ENCODE measurements around the gene TGDS. TPM values are rescaled to one million over a fixed set of nuclear protein-coding genes. Genes with fewer than 3 reads are reported as not detected.

The TGDS gene
- total RNA-seq, 5 donors from 2014 or later (not counting 1 experiment from before 2014, with no cell fraction given): 5.6 to 16.4 (median 12.9) TPM

- H3K4me1 Mint-ChIP-seq: peaks cover 37 to 42% (median 41%) of the 10 kb centered on the region in 3 donors
- 12% methylated on average over 10 of the region's 16 CpGs for WGBS (ENCODE audit: insufficient coverage)
- CTCF ChIA-PET: interaction anchor here (0.5 to 2.5 kb wide), 10 partner anchors 7 to 594 kb away, joined by 3 to 18 read pairs (median 3); no protein-coding TSS in a partner anchor
Observed at GRCh38 chr13:94595001-94595949, 677 bp downstream of the TGDS start.

GRCh38 chr13:94590744-94591143 is 5.2 kb downstream of the TGDS start:
- Histone ChIP-seq H3K9me3 (no peaks in the 10 kb centered on the region), H3K36me3 (ENCODE audit: control insufficient read depth in 2 of 2, extremely low read depth in 1 of 2, insufficient read depth in 1 of 2, low read length in 1 of 2) (peaks cover 0 to 33% of the 10 kb centered on the region in 2 donors), H3K4me1 (ENCODE audit: control insufficient read depth in 1 of 2, extremely low read depth in 1 of 2, insufficient read depth in 2 of 2, low read length in 2 of 2) (peaks cover 18 to 22% of the 10 kb centered on the region in 2 experiments), H3K27ac (ENCODE audit: low read length) (no peak overlapping the region), H3K4me3 (ENCODE audit: control insufficient read depth in 1 of 2, extremely low read depth in 1 of 2, low read length in 1 of 2) (no peak overlapping the region), H3K27me3 (replicated peaks in 1 of 2; ENCODE audit: control insufficient read depth in 2 of 2, extremely low read depth in 1 of 2, insufficient read depth in 2 of 2, low read length in 1 of 2) (no peaks in the 10 kb centered on the region)
- Mint-ChIP-seq H3K4me3 (no peak overlapping the region), H3K27ac (no peak overlapping the region), H3K27me3 (no peaks in the 10 kb centered on the region), H3K9me3 (no peaks in the 10 kb centered on the region), H3K36me3 (peaks cover 38% of the 10 kb centered on the region), H3K4me1 (peaks cover 56 to 68% (median 61%) of the 10 kb centered on the region in 3 donors)
- ChIA-PET POLR2A (no interaction called here), CTCF (no interaction called here)
- DNase-seq (no peak), ATAC-seq (replicated peaks in 1 of 4) (no peak)
- no CpG with 5 or more reads among the region's 3 CpGs for WGBS (ENCODE audit: insufficient coverage)

More at GRCh38 chr13:94595001-94595949, 677 bp downstream of the TGDS start:
- peak overlapping the region; percentile 96 to 99 for H3K4me3 ChIP-seq (ENCODE audit: control insufficient read depth in 1 of 2, extremely low read depth in 1 of 2, low read length in 1 of 2)
- no peaks in the 10 kb centered on the region for H3K27me3 ChIP-seq (replicated peaks in 1 of 2; ENCODE audit: control insufficient read depth in 2 of 2, extremely low read depth in 1 of 2, insufficient read depth in 2 of 2, low read length in 1 of 2)
- Mint-ChIP-seq H3K4me3 (peak overlapping the region; percentile 88 to 95 (median 94)), H3K27ac (peak overlapping the region; percentile 90 to 95), H3K9me3 (no peaks in the 10 kb centered on the region), H3K27me3 (no peaks in the 10 kb centered on the region), H3K36me3 (peaks cover 14% of the 10 kb centered on the region)
- peak overlapping the region; percentile 77 for H3K27ac ChIP-seq (ENCODE audit: low read length)
- ATAC-seq (replicated peaks in 1 of 4) (peak; percentile 38 to 66 (median 60)), DNase-seq (peak in 14 of 35 experiments; percentile 2 to 49 (median 14))
- no peaks in the 10 kb centered on the region for H3K9me3 ChIP-seq
- POLR2A ChIA-PET: interaction anchor here (0.6 to 1.4 kb wide), 3 partner anchors 9 to 46 kb away, joined by 3 to 8 read pairs (median 3); no protein-coding TSS in a partner anchor
- H3K4me1 ChIP-seq (ENCODE audit: control insufficient read depth in 1 of 2, extremely low read depth in 1 of 2, insufficient read depth in 2 of 2, low read length in 2 of 2): peaks cover 22 to 26% of the 10 kb centered on the region in 2 experiments
- peaks cover 0 to 19% of the 10 kb centered on the region in 2 donors for H3K36me3 ChIP-seq (ENCODE audit: control insufficient read depth in 2 of 2, extremely low read depth in 1 of 2, insufficient read depth in 1 of 2, low read length in 1 of 2)

DNA sequence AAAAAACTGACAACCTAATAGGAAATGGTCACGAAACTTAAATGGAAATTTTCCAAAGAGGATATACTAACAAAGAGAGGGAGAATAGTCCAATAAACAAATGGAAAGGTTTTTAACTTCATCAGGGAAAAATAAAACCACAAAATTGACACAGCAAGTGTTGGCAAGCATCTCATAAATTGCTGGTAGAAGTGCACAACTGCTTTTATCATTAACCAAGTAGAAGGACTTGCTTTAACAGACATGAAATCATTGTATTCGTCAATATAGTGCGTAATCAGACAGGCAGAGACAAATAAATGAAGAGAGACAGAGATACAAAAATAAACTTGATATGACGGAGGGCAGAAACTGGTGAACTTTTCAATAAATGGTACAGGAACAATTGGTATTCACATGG is 7.4 kb downstream of the TGDS start:
- ChIA-PET POLR2A (interaction anchor here in 1 of 2 donors (0.7 kb wide), 1 partner anchor 282 kb away, joined by 12 read pairs; no protein-coding TSS in a partner anchor), CTCF (interaction anchor here in 1 of 2 donors (0.7 kb wide), 2 partner anchors 7 to 571 kb away, joined by 4 to 6 read pairs; partner anchors contain the start of gene TGDS)
- Mint-ChIP-seq H3K27me3 (no peaks in the 10 kb centered on the region), H3K4me1 (peaks cover 37 to 57% (median 42%) of the 10 kb centered on the region in 3 donors), H3K9me3 (no peaks in the 10 kb centered on the region), H3K27ac (no peak overlapping the region), H3K4me3 (no peak overlapping the region), H3K36me3 (peaks cover 45% of the 10 kb centered on the region)
- no CpG with 5 or more reads among the region's 4 CpGs for WGBS (ENCODE audit: insufficient coverage)
- ATAC-seq (replicated peaks in 1 of 4) (no peak), DNase-seq (no peak)
- H3K27ac ChIP-seq (ENCODE audit: low read length): no peak overlapping the region
- H3K4me3 ChIP-seq (ENCODE audit: control insufficient read depth in 1 of 2, extremely low read depth in 1 of 2, low read length in 1 of 2): no peak overlapping the region
- H3K36me3 ChIP-seq (ENCODE audit: control insufficient read depth in 2 of 2, extremely low read depth in 1 of 2, insufficient read depth in 1 of 2, low read length in 1 of 2): peaks cover 0 to 43% of the 10 kb centered on the region in 2 donors
- H3K27me3 ChIP-seq (replicated peaks in 1 of 2; ENCODE audit: control insufficient read depth in 2 of 2, extremely low read depth in 1 of 2, insufficient read depth in 2 of 2, low read length in 1 of 2): no peaks in the 10 kb centered on the region
- H3K4me1 ChIP-seq (ENCODE audit: control insufficient read depth in 1 of 2, extremely low read depth in 1 of 2, insufficient read depth in 2 of 2, low read length in 2 of 2): peaks cover 2 to 3% of the 10 kb centered on the region in 2 experiments
- no peaks in the 10 kb centered on the region for H3K9me3 ChIP-seq

- Mint-ChIP-seq H3K36me3 (peaks cover 51% of the 10 kb centered on the region), H3K27me3 (no peaks in the 10 kb centered on the region), H3K4me1 (peaks cover 33 to 51% (median 35%) of the 10 kb centered on the region in 3 donors), H3K4me3 (no peak overlapping the region), H3K9me3 (no peaks in the 10 kb centered on the region), H3K27ac (no peak overlapping the region)
- H3K9me3 ChIP-seq: no peaks in the 10 kb centered on the region
- H3K4me1 ChIP-seq (ENCODE audit: control insufficient read depth in 1 of 2, extremely low read depth in 1 of 2, insufficient read depth in 2 of 2, low read length in 2 of 2): no peaks in the 10 kb centered on the region
- no peak for ATAC-seq (replicated peaks in 1 of 4)
- no peaks in the 10 kb centered on the region for H3K27me3 ChIP-seq (replicated peaks in 1 of 2; ENCODE audit: control insufficient read depth in 2 of 2, extremely low read depth in 1 of 2, insufficient read depth in 2 of 2, low read length in 1 of 2)
- H3K27ac ChIP-seq (ENCODE audit: low read length): no peak overlapping the region
- no peak overlapping the region for H3K4me3 ChIP-seq (ENCODE audit: control insufficient read depth in 1 of 2, extremely low read depth in 1 of 2, low read length in 1 of 2)
- CTCF ChIA-PET: interaction anchor here (0.6 kb wide), 2 partner anchors 31 to 70 kb away, joined by 3 to 4 read pairs; no protein-coding TSS in a partner anchor
- no peak for DNase-seq
- POLR2A ChIA-PET: interaction anchor here in 1 of 2 donors (0.6 kb wide), 1 partner anchor 9 kb away, joined by 3 read pairs; no protein-coding TSS in a partner anchor
- peaks cover 0 to 50% of the 10 kb centered on the region in 2 donors for H3K36me3 ChIP-seq (ENCODE audit: control insufficient read depth in 2 of 2, extremely low read depth in 1 of 2, insufficient read depth in 1 of 2, low read length in 1 of 2)
- WGBS (ENCODE audit: insufficient coverage): 100% methylated on average over 3 of the region's 7 CpGs
Observed at GRCh38 chr13:94586371-94586770, 9.6 kb downstream of the TGDS start.

DNA sequence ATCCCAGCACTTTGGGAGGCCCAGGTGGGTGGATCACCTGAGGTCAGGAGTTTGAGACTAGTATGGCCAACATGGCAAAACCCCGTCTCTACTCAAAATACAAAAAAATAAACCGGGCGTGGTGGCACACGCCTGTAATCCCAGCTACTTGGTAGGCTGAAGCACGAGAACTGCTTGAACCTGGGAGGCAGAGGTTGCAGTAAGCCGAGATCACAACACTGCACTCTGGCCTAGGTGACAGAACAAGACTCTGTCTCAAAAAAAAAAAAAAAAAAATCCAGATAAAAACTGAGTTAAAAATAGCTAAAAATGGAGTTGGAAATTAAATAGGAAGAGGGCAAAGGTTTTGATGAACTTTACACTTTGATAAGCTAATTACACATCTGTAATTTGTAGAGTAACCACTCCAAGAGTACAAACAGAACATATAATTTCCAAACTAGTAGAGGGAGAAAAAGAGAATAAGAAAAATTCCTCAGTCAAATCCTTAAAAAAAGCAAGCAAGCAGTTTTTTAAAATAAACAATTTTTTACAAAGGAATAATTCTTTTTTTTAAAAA is 10.3 kb downstream of the TGDS start:
- POLR2A ChIA-PET: interaction anchor here in 1 of 2 donors (0.6 to 0.7 kb wide), 2 partner anchors 36 to 134 kb away, joined by 3 read pairs; no protein-coding TSS in a partner anchor
- peaks cover 0 to 52% of the 10 kb centered on the region in 2 donors for H3K36me3 ChIP-seq (ENCODE audit: control insufficient read depth in 2 of 2, extremely low read depth in 1 of 2, insufficient read depth in 1 of 2, low read length in 1 of 2)
- no peaks in the 10 kb centered on the region for H3K4me1 ChIP-seq (ENCODE audit: control insufficient read depth in 1 of 2, extremely low read depth in 1 of 2, insufficient read depth in 2 of 2, low read length in 2 of 2)
- no peak overlapping the region for H3K4me3 ChIP-seq (ENCODE audit: control insufficient read depth in 1 of 2, extremely low read depth in 1 of 2, low read length in 1 of 2)
- DNase-seq (no peak), ATAC-seq (replicated peaks in 1 of 4) (no peak)
- peaks cover 26 to 49% (median 28%) of the 10 kb centered on the region in 3 donors for H3K4me1 Mint-ChIP-seq
- H3K9me3 ChIP-seq: no peaks in the 10 kb centered on the region
- CTCF ChIA-PET: interaction anchor here in 1 of 2 donors (0.6 kb wide), 2 partner anchors 32 to 33 kb away, joined by 3 to 4 read pairs; no protein-coding TSS in a partner anchor
- no peak overlapping the region for H3K27ac ChIP-seq (ENCODE audit: low read length)
- no peak overlapping the region for H3K27ac Mint-ChIP-seq
- H3K27me3 Mint-ChIP-seq: no peaks in the 10 kb centered on the region
- WGBS (ENCODE audit: insufficient coverage): 93% methylated on average over 4 of the region's 6 CpGs
- no peaks in the 10 kb centered on the region for H3K9me3 Mint-ChIP-seq
- H3K36me3 Mint-ChIP-seq: peaks cover 54% of the 10 kb centered on the region
- no peak overlapping the region for H3K4me3 Mint-ChIP-seq
- H3K27me3 ChIP-seq (replicated peaks in 1 of 2; ENCODE audit: control insufficient read depth in 2 of 2, extremely low read depth in 1 of 2, insufficient read depth in 2 of 2, low read length in 1 of 2): no peaks in the 10 kb centered on the region

DNA sequence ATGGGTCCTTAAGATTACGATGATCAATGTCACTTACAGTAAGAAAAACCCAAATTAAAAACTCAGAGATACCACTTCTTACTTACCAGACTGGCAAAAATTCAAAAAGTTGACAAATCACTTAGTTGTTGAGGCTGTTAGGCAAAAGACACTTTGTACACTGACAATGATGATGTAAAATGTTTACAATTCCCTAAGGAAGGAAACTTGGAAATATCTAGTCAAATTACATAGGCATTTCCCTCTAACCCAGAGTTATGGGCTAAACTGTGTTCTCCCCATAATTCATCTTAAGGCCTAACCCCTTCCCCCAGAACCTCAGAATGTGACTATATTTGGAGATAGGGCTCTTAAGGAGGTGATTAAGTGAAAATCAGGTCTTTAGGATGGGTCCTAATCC is 12.0 kb downstream of the TGDS start:
- H3K4me1 ChIP-seq (ENCODE audit: control insufficient read depth in 1 of 2, extremely low read depth in 1 of 2, insufficient read depth in 2 of 2, low read length in 2 of 2): no peaks in the 10 kb centered on the region
- ChIA-PET POLR2A (no interaction called here), CTCF (no interaction called here)
- no peaks in the 10 kb centered on the region for H3K27me3 Mint-ChIP-seq
- H3K36me3 ChIP-seq (ENCODE audit: control insufficient read depth in 2 of 2, extremely low read depth in 1 of 2, insufficient read depth in 1 of 2, low read length in 1 of 2): peaks cover 0 to 62% of the 10 kb centered on the region in 2 donors
- ATAC-seq (replicated peaks in 1 of 4): no peak
- no peak overlapping the region for H3K27ac ChIP-seq (ENCODE audit: low read length)
- H3K27me3 ChIP-seq (replicated peaks in 1 of 2; ENCODE audit: control insufficient read depth in 2 of 2, extremely low read depth in 1 of 2, insufficient read depth in 2 of 2, low read length in 1 of 2): no peaks in the 10 kb centered on the region
- no peaks in the 10 kb centered on the region for H3K9me3 Mint-ChIP-seq
- peaks cover 17 to 35% (median 19%) of the 10 kb centered on the region in 3 donors for H3K4me1 Mint-ChIP-seq
- no peak for DNase-seq
- peaks cover 55% of the 10 kb centered on the region for H3K36me3 Mint-ChIP-seq
- H3K4me3 ChIP-seq (ENCODE audit: control insufficient read depth in 1 of 2, extremely low read depth in 1 of 2, low read length in 1 of 2): no peak overlapping the region
- WGBS (ENCODE audit: insufficient coverage): no CpG with 5 or more reads among the region's 1 CpG
- H3K27ac Mint-ChIP-seq: no peak overlapping the region
- H3K4me3 Mint-ChIP-seq: no peak overlapping the region
- no peaks in the 10 kb centered on the region for H3K9me3 ChIP-seq

All from T-cell (primary cell).